Prostate gland (tissue), 2 donors: ENCODE results near the gene SPPL2A. TPM values are rescaled to one million over a fixed set of nuclear protein-coding genes. Genes with fewer than 3 reads are reported as not detected.

Source experiments
- DNase-seq: peaks from one replicate; pipeline ENCODE4 v3.0.0-alpha.2; 2019; ENCODE audit warnings: low spot score
- H3K27ac ChIP-seq, 2 donors: fragments of 200-600 bp; sonication (generic); 2 replicates each; pipeline ENCODE4 v1.5.1; 2017 to 2019
- H3K27me3 ChIP-seq: fragments of 200-600 bp; sonication (generic); replicated peaks from 2 replicates; pipeline ENCODE4 v1.5.1; 2019; ENCODE audit not compliant: insufficient read depth
- H3K36me3 ChIP-seq, 2 donors: fragments of 200-600 bp; sonication (generic); 1 replicate in 1 of 2; 2 replicates in 1 of 2; pipeline versions ENCODE4 v1.5.1 to v1.8.1; 2017 to 2019
- H3K4me1 ChIP-seq: fragments of 200-600 bp; sonication (generic); replicated peaks from 2 replicates; pipeline ENCODE4 v1.5.1; 2019
- H3K4me3 ChIP-seq, 2 donors: fragments of 200-600 bp; sonication (generic); 2 replicates each; pipeline ENCODE4 v1.5.1; 2017 to 2019
- H3K9me3 ChIP-seq: fragments of 200-600 bp; sonication (generic); 2 replicates; pipeline ENCODE4 v1.5.1; 2017
- CTCF ChIP-seq, 4 experiments: fragments of 200-600 bp in 2 of 4; fragments of 450-650 bp in 2 of 4; sonication (generic) in 2 of 4; IDR thresholded peaks; 1 replicate in 3 of 4; 2 replicates in 1 of 4; pipeline ENCODE4 v1.5.1; 2016 to 2019; ENCODE audit warnings: antibody characterized with exemption in 4 of 4, mild to moderate bottlenecking in 2 of 4, moderate library complexity in 2 of 4
- POLR2A ChIP-seq: fragments of 450-650 bp; IDR thresholded peaks from one replicate; pipeline ENCODE4 v1.6.1; 2016; ENCODE audit warnings: antibody characterized with exemption, mild to moderate bottlenecking
- POLR2AphosphoS5 ChIP-seq: sonication (generic); formaldehyde crosslinking; IDR thresholded peaks from one replicate; pipeline ENCODE4 v1.6.1; 2017; ENCODE audit warnings: antibody characterized with exemption
- WGBS: methylation state at CpG from one replicate; pipeline ENCODE4 v1.1.5; 2018; 5-methylcytosine and 5-hydroxymethylcytosine counted together
- intact Hi-C: fragments of 100-400 bp; cut with DNase I; formaldehyde crosslinking; loops from one replicate; pipeline ENCODE4 v1.14.2; 2022
- total RNA-seq, 2 donors: library from RNA; depleted of rRNA; stranded (reverse); fragments of >200 nt; gene quantifications; one replicate each; pipeline ENCODE4 v1.1.0, GENCODE V29; 2016

The SPPL2A gene
- total RNA-seq, 2 donors from 2014 or later: 129 to 335 TPM

- no peak overlapping the region for H3K27ac ChIP-seq
- WGBS: 67% methylated on average over 1 of the region's 1 CpG
- no peaks in the 10 kb centered on the region for H3K27me3 ChIP-seq
- no peaks in the 10 kb centered on the region for H3K36me3 ChIP-seq
- TF ChIP-seq CTCF (IDR thresholded peaks at IDR 0.05) (no peak), POLR2AphosphoS5 (no peak), POLR2A (no peak)
- H3K9me3 ChIP-seq: no peaks in the 10 kb centered on the region
- H3K4me3 ChIP-seq: no peak overlapping the region
- no peaks in the 10 kb centered on the region for H3K4me1 ChIP-seq
- intact Hi-C loops: no loop called here
- DNase-seq: no peak
Measured at GRCh38 chr15:50810128-50810527, 44.6 kb upstream of the SPPL2A start.

- DNase-seq: no peak
- Histone ChIP-seq H3K4me3 (no peak overlapping the region), H3K4me1 (no peaks in the 10 kb centered on the region), H3K9me3 (no peaks in the 10 kb centered on the region), H3K36me3 (no peaks in the 10 kb centered on the region), H3K27me3 (no peaks in the 10 kb centered on the region), H3K27ac (no peak overlapping the region)
- TF ChIP-seq POLR2AphosphoS5: no peak
- TF ChIP-seq POLR2A: no peak
- WGBS: 37% methylated on average over 5 of the region's 5 CpGs
- intact Hi-C loops: no loop called here
Measured at GRCh38 chr15:50808728-50809127, 43.2 kb upstream of the SPPL2A start.

GRCh38 chr15:50803479-50804180, 38.1 kb upstream of the SPPL2A start:
- TF ChIP-seq POLR2AphosphoS5 (no peak), CTCF (IDR thresholded peaks at IDR 0.05) (no peak)
- H3K9me3 ChIP-seq: no peaks in the 10 kb centered on the region
- WGBS: 63% methylated on average over 2 of the region's 2 CpGs
- H3K36me3 ChIP-seq: no peaks in the 10 kb centered on the region
- no peak overlapping the region for H3K27ac ChIP-seq
- no peak overlapping the region for H3K4me3 ChIP-seq
- H3K27me3 ChIP-seq: no peaks in the 10 kb centered on the region
- intact Hi-C loops: no loop called here
- H3K4me1 ChIP-seq: peaks cover 4% of the 10 kb centered on the region
- DNase-seq: no peak

- 92% methylated on average over 1 of the region's 1 CpG for WGBS
- intact Hi-C loops: no loop called here
- TF ChIP-seq CTCF (IDR thresholded peaks at IDR 0.05) (no peak), POLR2AphosphoS5 (no peak), POLR2A (no peak)
- no peak overlapping the region for H3K27ac ChIP-seq
- no peak for DNase-seq
- no peaks in the 10 kb centered on the region for H3K9me3 ChIP-seq
- H3K4me1 ChIP-seq: peaks cover 4% of the 10 kb centered on the region
- H3K27me3 ChIP-seq: no peaks in the 10 kb centered on the region
- H3K4me3 ChIP-seq: no peak overlapping the region
- H3K36me3 ChIP-seq: no peaks in the 10 kb centered on the region
Measured at GRCh38 chr15:50800715-50801114, 35.2 kb upstream of the SPPL2A start.

- Histone ChIP-seq H3K4me1 (peaks cover 4% of the 10 kb centered on the region), H3K9me3 (no peaks in the 10 kb centered on the region), H3K36me3 (no peaks in the 10 kb centered on the region), H3K4me3 (no peak overlapping the region), H3K27ac (peak overlapping the region; percentile 11 to 20), H3K27me3 (no peaks in the 10 kb centered on the region)
- intact Hi-C loops: no loop called here
- peak; percentile 13 for DNase-seq
- no peak for TF ChIP-seq CTCF (IDR thresholded peaks at IDR 0.05)
- TF ChIP-seq POLR2AphosphoS5: no peak
- no peak for TF ChIP-seq POLR2A
- WGBS: 26% methylated on average over 3 of the region's 3 CpGs
Measured at GRCh38 chr15:50798684-50799083, 33.2 kb upstream of the SPPL2A start.
